ENCODE measurements around the gene TUBD1.
A peak's percentile ranks its signal among the peaks of the same experiment; 100 is the strongest.
"Not testable (repeated sequence)": the region's sequence is repeated elsewhere in the genome, so short reads cannot be mapped to it uniquely, and the experiment has no call there.

TUBD1 gene

GRCh38 chr17:59873414-59873813 lies 19.3 kb downstream of the TUBD1 start:
- not testable (repeated sequence) for DNase-seq

GRCh38 chr17:59872351-59872750 lies 20.4 kb downstream of the TUBD1 start:
- DNase-seq: no peak

GRCh38 chr17:59870482-59870881 lies 22.3 kb downstream of the TUBD1 start:
- DNase-seq: no peak

GRCh38 chr17:59869941-59870218 lies 22.9 kb downstream of the TUBD1 start:
- no peak for DNase-seq

DNA sequence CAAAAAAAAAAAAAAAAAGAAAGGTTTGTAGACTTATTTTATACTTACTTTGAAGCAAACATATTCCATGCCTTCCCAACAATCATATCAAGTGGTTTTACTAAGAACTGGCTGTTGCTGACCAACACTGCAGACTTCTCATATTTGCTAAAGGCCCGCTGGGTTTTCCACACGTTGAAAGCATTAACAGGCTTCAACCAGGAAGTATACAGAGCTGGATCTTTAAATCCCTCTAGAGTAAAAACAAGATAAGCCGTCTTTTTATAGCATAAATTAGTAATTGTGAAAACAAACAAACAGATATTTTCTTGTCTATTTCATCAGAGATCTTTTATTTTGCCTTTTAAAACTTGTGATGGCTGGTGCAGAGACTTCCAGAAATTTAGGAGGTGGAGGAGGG lies 29.1 kb downstream of the TUBD1 start:
- no peak for DNase-seq

GRCh38 chr17:59859444-59860025 lies 33.2 kb downstream of the TUBD1 start:
- DNase-seq: peak; percentile 30 to 42

DNA sequence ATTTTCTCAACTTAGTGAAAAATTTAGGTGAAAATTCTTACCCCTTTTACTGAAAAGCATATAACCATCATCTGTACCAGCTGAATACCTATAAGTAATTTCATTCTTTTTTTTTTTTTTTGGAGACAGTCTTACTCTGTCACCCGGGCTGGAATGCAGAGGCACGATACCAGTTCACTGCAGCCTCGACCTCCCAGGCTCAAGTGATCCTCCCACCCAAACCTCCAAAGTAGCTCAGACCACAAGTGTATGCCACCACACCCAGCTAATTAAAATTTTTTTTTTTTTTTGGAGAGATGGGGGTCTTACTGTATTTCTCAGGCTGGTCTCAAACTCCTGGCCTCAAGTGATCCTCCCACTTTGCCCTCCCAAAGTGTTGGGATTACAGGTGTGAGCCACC lies 33.8 kb downstream of the TUBD1 start:
- DNase-seq: no peak

DNA sequence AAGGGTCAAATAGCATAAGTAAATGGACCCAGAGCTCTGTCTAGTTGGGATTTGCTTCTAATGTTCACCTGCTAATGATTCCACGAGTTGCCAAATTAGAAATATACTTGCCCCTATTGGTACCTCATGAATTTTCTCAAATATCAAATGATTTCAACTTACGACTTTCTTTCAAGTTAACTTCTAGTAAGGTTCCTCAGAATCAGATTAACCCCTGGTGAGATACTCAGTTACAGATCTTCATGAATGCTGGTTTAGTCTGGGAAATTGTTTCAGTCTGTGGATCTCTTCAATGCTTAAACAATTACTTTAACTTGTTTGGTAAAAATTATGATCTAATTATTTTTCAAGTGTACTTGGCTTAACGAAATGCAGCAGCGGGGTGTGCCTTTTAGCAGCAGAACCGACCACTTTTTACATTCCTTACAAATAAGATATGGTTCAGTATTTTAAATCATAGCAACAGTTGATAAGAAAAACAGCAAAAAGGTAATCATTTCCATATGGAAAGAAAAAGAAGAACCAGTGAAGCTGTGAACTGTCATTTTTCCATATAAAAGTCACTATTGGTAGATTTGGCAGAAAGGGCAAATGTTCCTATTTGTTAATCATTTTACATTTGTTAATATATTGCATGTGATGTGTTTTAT lies 34.5 kb downstream of the TUBD1 start:
- DNase-seq: no peak

DNA sequence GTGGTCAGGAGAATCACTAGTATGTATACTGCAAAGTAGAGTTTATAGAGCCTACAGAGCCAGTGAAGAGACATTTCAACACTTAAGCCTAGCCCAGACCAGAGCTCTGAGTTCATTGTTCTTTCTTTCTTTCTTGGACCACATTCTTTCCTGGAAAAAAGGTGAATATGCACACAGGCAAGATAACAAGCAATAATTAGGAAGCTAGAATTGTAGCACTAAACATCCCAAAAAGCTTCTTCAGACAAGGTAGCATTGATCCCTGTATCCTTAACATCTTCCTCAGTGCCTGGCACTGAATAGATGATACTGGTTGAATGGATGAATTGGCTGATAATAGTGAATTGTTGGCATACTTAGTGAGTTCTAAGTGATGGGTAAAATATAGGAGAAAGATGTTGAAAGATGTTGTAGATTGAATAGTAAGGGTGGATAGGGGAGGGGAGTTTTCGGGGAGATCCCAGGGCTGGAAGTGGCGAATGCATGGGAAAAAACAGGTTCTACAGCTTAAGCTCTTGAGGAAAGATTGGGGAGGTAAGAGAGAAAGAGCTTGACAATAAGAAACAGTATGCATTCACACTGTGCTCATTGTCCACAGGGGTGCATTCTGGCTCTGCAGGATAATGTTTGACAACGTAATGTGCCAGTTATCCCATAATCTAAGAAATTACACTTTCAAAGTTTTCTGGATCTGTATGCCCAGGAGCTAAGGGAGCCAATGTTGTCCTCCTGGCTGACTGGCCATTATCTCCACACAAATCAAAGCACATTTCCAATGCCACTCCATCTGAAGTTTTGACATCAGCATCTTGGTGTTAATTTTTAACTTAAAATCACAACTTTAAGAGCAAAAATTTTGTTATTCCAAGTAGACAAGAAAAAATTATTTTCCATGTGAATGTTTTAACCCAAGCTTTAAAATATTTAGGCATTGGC lies 35.6 kb downstream of the TUBD1 start:
- DNase-seq: peak in 1 of 2 experiments; percentile 19

- DNase-seq: not testable (repeated sequence)
These were observed 38.6 kb downstream of the TUBD1 start for GRCh38 chr17:59853919-59854729.

DNA sequence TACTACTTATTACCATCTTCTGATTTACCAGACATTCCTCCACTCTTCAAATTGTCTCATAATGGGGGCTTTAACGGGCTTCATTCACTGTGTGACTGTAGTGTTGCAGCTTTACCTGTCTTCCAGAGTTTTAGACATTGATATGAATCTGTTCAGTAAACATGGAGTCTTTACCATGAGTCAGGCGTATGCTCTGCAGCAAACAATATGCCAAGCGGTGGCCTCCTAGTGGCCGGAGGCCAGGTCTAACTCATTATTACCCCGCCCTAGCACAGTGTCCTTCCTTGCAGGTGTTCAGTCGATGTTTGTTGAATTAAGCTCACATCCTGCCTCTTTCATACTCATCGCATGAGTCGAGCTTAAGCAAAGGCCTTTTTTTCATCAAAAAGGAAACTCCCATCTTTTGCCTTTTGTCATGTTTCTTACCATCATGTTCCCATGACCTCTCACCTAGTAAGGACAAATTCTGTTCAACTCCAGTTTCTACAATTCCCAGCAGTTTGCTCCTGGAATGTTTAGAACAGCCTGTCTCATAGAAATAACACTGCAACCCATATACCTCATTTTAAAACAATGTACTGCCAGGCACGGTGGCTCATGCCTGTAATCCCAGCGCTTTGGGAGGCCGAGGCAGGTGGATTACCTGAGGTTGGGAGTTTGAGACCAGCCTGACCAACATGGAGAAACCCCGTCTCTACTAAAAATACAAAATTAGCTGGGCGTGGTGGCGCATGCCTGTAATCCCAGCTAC lies 39.4 kb downstream of the TUBD1 start:
- DNase-seq: peak; percentile 88 to 96

GRCh38 chr17:59852847-59853167 lies 39.9 kb downstream of the TUBD1 start:
- DNase-seq: not testable (repeated sequence)

- DNase-seq: no peak
These were observed 41.0 kb downstream of the TUBD1 start for GRCh38 chr17:59851439-59852375.

- DNase-seq: not testable (repeated sequence)
These were observed 42.4 kb downstream of the TUBD1 start for GRCh38 chr17:59850311-59850710.

DNA sequence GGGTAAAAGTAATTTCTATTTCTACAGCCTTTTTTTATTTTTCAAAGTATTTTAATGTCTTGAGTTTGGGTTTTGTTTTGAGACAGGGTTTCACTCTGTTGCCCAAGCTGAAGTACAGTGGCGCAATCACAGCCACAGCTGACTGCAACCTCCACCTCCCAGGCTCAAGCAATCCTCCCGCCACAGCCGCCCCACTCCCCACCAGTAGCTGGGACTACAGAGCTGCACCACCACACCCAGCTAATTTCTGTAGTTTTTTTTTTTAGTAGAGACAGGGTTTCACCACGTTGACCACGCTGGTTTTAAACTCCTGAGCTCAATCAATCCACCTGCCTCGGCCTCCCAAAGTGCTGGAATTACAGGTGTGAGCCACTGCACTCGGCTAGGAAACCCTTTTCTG lies 44.0 kb downstream of the TUBD1 start:
- no peak for DNase-seq

GRCh38 chr17:59848385-59848668 lies 44.4 kb downstream of the TUBD1 start:
- no peak for DNase-seq

DNA sequence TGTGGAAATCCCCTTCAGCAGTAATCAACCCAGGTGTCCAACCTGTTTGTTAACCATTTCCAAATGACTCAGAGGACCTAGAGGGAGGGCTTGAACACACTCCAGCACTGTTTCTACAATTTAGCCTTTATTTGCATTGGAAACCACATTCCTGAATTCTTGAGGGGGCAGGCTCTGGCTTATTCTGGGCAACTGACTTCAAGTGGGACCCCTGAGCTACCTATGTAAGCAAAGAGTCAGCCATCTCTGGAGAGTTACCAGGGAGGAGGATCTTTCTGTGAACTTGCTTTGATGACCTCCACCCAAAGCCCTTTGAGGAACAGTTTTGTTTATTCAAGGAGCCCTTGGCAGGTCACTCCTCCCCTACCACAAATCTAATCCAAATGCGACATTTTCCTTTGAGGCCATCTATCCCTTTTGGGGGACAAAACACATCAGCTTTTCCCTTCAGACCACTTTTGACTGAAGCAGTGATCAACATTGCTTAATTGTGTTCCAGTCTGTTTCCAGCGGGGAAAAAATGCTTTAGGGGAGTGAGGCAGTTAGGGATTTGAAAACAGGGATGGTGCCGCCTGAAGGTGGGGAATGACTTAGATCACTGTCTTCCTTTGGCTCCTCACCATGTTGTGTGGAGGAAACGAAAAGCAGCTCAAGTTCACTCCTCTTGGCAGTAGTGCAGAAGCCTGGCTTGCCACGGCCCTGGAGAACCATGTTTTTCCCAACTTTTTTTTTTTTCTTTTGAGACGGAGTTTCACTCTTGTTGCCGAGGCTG lies 46.2 kb downstream of the TUBD1 start:
- peak; percentile 77 to 88 for DNase-seq

DNA sequence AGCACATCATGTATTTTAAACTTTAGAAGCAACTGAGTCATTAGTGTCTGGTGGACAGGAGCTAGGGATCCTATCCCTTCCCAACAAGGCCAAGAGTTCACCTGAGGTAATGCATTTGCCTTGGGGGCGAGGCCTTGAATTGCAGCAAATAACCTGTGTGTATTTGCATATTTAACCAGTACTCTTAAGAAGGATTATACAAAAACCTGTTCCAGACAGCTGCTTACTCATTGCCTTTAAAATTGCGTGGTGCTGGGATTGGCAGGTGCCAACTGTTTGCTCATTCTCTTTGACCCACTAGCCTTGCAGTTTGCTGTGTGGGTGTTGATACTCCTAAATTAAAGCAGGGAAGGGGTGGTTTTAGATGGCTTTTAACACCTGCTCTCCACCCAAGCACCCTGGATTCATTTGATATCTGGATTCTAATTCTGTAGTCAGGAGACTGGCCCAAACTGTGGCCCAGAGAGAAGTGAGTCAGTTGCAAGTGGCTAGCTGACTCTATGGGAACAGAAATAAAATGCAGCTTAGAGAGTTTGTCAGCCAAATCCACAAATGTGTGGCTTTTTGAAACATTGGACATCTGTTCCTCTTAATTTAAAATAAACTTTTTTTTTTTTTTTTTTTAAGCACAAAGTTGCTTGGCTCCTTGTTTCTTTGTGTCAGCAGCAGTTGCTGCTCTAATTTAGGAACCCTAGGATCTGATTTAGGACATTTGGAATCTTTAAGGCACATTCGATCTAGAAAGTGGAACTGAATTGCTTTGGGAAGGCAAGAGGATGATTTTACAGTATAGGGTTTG lies 46.9 kb downstream of the TUBD1 start:
- peak; percentile 94 to 100 for DNase-seq

DNA sequence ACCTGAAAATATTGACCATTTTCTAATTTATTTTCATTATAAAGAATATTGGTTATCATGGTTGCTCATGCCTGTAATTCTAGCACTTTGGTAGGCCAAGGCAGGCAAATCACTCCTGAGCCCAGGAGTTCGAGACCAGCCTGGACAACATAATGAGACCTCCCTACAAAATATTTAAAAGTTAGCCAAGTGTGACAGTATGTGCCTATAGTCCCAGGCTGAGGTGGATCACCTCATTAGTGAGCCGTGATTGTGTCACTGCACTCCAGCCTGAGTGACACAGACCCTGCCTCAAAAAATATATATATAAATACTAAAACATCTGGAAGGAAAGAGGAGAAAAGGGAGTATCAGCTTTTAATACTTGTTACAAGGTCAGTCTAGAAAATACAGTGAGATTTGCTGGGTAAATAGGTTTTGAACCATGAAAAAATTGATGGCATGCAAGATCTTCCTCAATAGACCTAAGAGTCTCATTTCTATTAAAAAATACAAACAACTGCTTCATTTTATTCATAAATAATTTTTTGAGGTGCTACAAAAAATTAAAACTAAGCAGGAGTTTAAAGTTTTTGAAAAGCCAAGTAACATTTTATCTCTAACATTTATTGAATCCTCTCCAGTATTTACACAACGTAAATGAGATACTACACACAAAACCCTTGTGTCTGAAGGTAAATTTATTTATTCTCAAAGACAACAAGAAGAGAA lies 47.7 kb downstream of the TUBD1 start:
- peak in 1 of 2 experiments; percentile 37 for DNase-seq
